ENCODE measurements around the gene KCNIP4.

KCNIP4 gene

DNA sequence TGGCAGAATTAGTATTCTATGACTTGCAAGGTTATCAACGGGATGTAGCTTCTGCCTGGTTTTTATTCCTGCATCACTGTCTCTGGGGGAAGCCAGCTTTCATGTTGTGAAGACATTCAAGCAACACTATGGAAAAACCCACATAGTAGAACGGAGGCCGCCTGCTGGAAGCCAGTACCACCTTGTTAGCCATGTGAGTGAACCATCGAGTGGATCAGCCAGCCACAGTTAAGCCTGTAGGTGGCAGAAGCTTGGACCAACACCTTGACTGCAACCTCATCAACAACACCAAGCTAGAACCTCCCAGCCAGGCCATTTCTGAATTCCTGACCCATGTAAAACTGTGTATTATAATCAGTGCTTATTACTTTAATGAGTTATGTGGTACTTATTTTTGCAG lies 538.2 kb downstream of the KCNIP4 start:
- no peak for TF ChIP-seq CTCF (IDR thresholded peaks at IDR 0.05; ENCODE audit: control insufficient read depth, insufficient read depth, low read depth, low read length, missing control alignments)
- DNase-seq (ENCODE audit: low read depth), result no peak
- H3K4me3 ChIP-seq (ENCODE audit: control insufficient read depth, low read depth, low read length), result no peak overlapping the region

GRCh38 chr4:21387683-21388082 lies 560.9 kb downstream of the KCNIP4 start:
- DNase-seq (ENCODE audit: low read depth), result no peak
- no peak for TF ChIP-seq CTCF (IDR thresholded peaks at IDR 0.05; ENCODE audit: control insufficient read depth, insufficient read depth, low read depth, low read length, missing control alignments)
- H3K4me3 ChIP-seq (ENCODE audit: control insufficient read depth, low read depth, low read length), result no peak overlapping the region

DNA sequence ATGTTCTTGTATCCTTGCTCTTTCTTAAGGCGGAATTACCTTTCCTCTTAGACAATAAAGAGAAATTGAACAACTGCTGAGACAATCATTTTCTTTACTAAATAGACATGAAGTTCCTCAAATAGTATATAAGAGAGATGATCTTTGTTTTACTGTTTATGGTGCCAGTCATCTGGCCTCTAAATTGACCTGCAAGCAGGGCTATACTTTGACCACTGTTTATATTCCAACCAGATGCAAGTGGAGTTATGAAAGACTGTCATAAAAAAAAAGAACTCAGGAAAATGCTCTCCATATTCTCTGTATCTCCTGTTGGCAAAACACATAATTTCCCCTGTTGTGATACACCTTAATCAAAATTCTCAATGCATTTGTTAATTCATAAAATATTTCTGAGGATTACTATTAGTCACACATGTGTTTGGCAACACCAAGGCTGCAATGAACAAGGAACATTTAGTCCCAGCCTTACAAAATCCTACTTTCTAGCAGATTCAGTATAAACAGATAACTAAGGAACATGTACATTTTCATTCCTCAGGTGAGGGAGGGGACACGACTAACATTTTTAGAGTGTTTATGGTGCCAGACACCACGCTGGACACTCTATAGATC lies 562.3 kb downstream of the KCNIP4 start:
- no peak overlapping the region for H3K4me3 ChIP-seq (ENCODE audit: control insufficient read depth, low read depth, low read length)
- DNase-seq (ENCODE audit: low read depth), result no peak
- no peak for TF ChIP-seq CTCF (IDR thresholded peaks at IDR 0.05; ENCODE audit: control insufficient read depth, insufficient read depth, low read depth, low read length, missing control alignments)

DNA sequence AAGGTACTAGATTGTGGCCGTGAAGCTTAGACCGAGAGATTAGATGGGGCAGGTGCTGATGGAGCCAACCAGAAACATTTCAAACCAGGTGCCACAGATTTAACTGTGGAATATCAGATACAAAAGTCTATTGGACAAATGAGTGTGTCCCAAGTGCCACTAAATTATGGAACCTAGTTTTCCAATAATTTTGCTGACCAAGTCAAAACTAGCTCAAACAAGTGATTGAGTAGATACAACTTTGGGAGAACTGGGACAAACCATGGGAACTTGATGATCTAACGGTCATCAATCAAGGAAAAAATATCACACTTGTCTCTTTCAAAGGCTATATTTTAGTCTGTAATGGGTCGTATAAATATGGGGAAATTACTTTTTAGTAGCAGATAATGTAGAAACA lies 562.9 kb downstream of the KCNIP4 start:
- TF ChIP-seq CTCF (IDR thresholded peaks at IDR 0.05; ENCODE audit: control insufficient read depth, insufficient read depth, low read depth, low read length, missing control alignments), result no peak
- no peak for DNase-seq (ENCODE audit: low read depth)
- H3K4me3 ChIP-seq (ENCODE audit: control insufficient read depth, low read depth, low read length), result no peak overlapping the region

DNA sequence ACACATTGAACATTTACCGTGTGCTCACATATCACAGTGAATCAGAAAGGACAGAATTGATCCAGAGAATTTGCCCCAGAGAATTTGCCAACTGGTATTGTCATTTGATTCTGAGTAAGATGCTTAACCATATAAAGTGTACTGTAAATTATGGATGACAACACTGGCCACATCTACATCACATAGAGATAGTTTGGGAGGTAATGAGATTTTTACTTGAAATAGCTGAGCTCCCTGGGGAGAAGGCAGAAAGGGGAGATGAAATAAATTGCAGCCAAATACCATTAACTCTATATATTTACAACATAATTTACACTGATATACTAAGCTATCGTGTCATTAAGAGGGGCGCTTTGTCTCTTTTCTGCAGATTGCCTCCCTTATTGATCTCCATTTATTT lies 564.0 kb downstream of the KCNIP4 start:
- no peak for DNase-seq (ENCODE audit: low read depth)
- no peak overlapping the region for H3K4me3 ChIP-seq (ENCODE audit: control insufficient read depth, low read depth, low read length)
- no peak for TF ChIP-seq CTCF (IDR thresholded peaks at IDR 0.05; ENCODE audit: control insufficient read depth, insufficient read depth, low read depth, low read length, missing control alignments)

DNA sequence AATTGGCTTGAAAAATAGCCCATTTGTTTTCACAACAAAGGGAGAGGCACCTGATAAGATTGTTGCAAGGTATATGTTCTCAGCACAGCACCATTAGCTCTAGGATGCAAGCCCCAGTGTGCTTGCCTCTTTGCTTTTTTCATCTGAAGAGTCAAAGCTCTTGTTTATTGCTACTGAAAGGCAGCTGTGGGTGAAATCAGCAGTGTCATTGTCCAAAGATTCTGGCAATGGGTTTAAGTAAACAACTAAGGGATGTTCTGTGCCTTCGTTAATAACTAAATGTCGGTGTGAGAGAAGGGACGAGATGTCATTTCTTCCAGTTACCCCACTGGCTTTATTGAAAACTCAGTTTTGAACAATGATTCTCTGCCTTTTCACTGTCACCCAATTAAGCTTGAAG lies 567.7 kb downstream of the KCNIP4 start:
- no peak overlapping the region for H3K4me3 ChIP-seq (ENCODE audit: control insufficient read depth, low read depth, low read length)
- TF ChIP-seq CTCF (IDR thresholded peaks at IDR 0.05; ENCODE audit: control insufficient read depth, insufficient read depth, low read depth, low read length, missing control alignments), result no peak
- DNase-seq (ENCODE audit: low read depth), result no peak

GRCh38 chr4:21377046-21377445 lies 571.5 kb downstream of the KCNIP4 start:
- no peak for TF ChIP-seq CTCF (IDR thresholded peaks at IDR 0.05; ENCODE audit: control insufficient read depth, insufficient read depth, low read depth, low read length, missing control alignments)
- no peak overlapping the region for H3K4me3 ChIP-seq (ENCODE audit: control insufficient read depth, low read depth, low read length)
- no peak for DNase-seq (ENCODE audit: low read depth)

All from AG09309 (cell line).